ENCODE results near the gene RBM18.

Gene RBM18
- total RNA-seq: 28.7 to 70.2 (median 48.7) reads per million in 3 experiments

- DNase-seq: peak; percentile 87
These were observed at the start of gene RBM18, which contains the start of gene MRRF for GRCh38 chr9:122264360-122265148. Gene RBM18 (minus strand): TSS chr9:122264840. CDS start chr9:122261492, 3,348 bp downstream. Gene MRRF (plus strand): TSS chr9:122264882. CDS start chr9:122270892, 6,010 bp downstream.

- no peak for DNase-seq
These were observed 49.5 kb upstream of the RBM18 start for GRCh38 chr9:122314165-122314564.

- DNase-seq: no peak
These were observed 45.2 kb upstream of the RBM18 start for GRCh38 chr9:122309861-122310260.

- no peak for DNase-seq
These were observed 43.3 kb upstream of the RBM18 start for GRCh38 chr9:122307925-122308324.

GRCh38 chr9:122307061-122307460 is 42.4 kb upstream of the RBM18 start:
- no peak for DNase-seq

- DNase-seq: no peak
These were observed 37.8 kb upstream of the RBM18 start for GRCh38 chr9:122302237-122303093.

GRCh38 chr9:122297512-122297911 is 32.9 kb upstream of the RBM18 start:
- DNase-seq: no peak

GRCh38 chr9:122294531-122294930 is 29.9 kb upstream of the RBM18 start:
- no peak for DNase-seq

GRCh38 chr9:122291458-122291857 is 26.8 kb upstream of the RBM18 start:
- DNase-seq: no peak

GRCh38 chr9:122287214-122287720 is 22.6 kb upstream of the RBM18 start:
- DNase-seq: no peak

- DNase-seq: no peak
These were observed 22.1 kb upstream of the RBM18 start for GRCh38 chr9:122286764-122287163.

GRCh38 chr9:122281368-122281767 is 16.7 kb upstream of the RBM18 start:
- DNase-seq: no peak

- no peak for DNase-seq
These were observed 12.8 kb upstream of the RBM18 start for GRCh38 chr9:122277285-122277897.

GRCh38 chr9:122276096-122276495 is 11.5 kb upstream of the RBM18 start:
- DNase-seq: no peak

- DNase-seq: no peak
These were observed 9.4 kb upstream of the RBM18 start for GRCh38 chr9:122274055-122274454.

- no peak for DNase-seq
These were observed 3.6 kb upstream of the RBM18 start for GRCh38 chr9:122268041-122268814.

GRCh38 chr9:122265149-122265915 is 692 bp upstream of the RBM18 start:
- DNase-seq: peak; percentile 38

GRCh38 chr9:122263699-122264349 is 816 bp downstream of the RBM18 start:
- DNase-seq: no peak

GRCh38 chr9:122262073-122262472 is 2.6 kb downstream of the RBM18 start:
- DNase-seq: no peak

- DNase-seq: no peak
These were observed 3.2 kb downstream of the RBM18 start for GRCh38 chr9:122261469-122261881.

- no peak for DNase-seq
These were observed 5.7 kb downstream of the RBM18 start for GRCh38 chr9:122258886-122259415.

Data from central memory CD4-positive, alpha-beta T cell (primary cell).